ENCODE data around the gene ADARB2.

ADARB2 gene

GRCh38 chr10:1215862-1216573, 521.3 kb downstream of the ADARB2 start:
- DNase-seq: no peak
- H3K27ac Mint-ChIP-seq: no peak overlapping the region
- no peaks in the 10 kb centered on the region for H3K27me3 Mint-ChIP-seq
- H3K4me3 Mint-ChIP-seq: no peak overlapping the region
- H3K9me3 Mint-ChIP-seq: peaks cover 0 to 2% of the 10 kb centered on the region in 2 donors
- H3K4me1 Mint-ChIP-seq: no peaks in the 10 kb centered on the region
- H3K36me3 Mint-ChIP-seq: no peaks in the 10 kb centered on the region
- no peak for ATAC-seq (replicated peaks)

DNA sequence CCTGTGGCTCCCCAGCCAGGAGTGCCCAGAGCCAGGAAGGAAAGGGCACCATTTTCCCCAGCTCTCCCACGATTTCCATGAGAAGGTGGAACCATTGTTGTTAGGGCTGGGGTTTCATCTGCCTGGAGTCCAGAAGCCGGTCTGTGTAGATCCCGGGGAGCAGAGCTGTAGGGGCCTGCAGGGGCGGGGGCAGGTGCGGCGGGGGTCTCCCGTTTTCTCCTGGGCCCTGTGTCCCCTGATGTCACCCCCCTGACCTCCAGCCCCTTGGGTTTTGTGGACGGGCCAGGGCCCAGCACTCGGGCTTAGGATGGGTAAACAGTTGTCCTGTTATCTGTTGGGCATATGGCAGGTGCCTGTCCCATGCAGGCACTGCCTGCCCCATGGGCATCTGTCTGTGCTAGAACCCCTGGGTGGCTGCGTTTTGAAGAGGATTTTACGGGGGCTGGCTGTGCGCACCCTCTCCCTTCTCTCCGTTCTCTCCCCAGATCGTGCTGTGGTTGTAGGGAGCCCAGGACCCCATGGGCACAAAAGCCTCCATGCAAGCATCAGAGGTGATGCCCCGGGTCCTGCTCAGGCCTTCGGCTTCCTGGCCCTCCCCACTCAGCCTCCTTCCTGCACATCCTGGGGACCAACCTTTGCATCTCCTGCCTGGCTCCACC, 522.3 kb downstream of the ADARB2 start:
- Mint-ChIP-seq H3K27me3 (no peaks in the 10 kb centered on the region), H3K27ac (no peak overlapping the region), H3K4me1 (no peaks in the 10 kb centered on the region), H3K9me3 (peaks cover 0 to 2% of the 10 kb centered on the region in 2 donors), H3K36me3 (no peaks in the 10 kb centered on the region), H3K4me3 (no peak overlapping the region)
- DNase-seq (no peak), ATAC-seq (replicated peaks) (no peak)

- H3K9me3 Mint-ChIP-seq: peaks cover 2 to 5% of the 10 kb centered on the region in 2 donors
- no peak for DNase-seq
Observed at GRCh38 chr10:1214071-1214675, 523.2 kb downstream of the ADARB2 start.

DNA sequence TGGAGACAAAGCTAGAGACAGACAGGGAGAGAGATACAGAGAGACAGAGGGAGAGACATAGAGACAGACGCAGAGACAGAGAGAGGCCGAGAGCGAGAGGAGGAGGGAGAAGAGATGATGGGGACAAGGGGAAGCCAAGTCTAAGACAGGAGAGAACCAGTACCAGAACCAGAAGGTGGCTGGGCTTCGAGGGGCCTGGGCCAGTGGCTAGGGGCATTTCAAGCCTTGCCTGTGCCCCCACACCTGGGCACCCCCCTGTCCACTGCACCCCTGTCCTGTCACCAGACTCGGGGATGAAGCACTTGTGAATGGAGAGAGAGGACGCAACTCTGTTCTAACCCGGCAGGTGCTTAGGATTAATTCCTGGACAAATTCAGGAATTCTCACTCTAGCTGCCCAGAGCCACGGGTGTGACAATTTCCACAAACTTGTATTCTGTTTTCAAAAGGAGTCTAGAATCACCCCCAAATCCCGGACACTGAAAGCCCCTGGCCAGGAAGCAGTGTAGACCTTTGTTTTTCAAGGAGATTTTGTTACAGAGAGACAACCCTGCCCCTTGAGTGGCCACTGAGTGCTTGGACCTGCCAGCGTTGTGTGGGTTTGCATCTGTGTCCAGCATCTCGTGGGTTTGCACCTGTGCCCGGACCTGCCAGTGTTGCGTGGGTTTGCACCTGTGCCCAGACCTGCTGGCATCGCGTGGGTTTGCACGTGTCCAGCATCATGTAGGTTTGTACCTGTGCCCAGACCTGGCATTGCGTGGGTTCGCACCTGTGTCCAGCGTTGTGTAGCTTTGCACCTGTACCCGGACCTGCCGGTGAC, 523.9 kb downstream of the ADARB2 start:
- H3K9me3 Mint-ChIP-seq: peaks cover 0 to 5% of the 10 kb centered on the region in 2 donors
- H3K4me1 Mint-ChIP-seq: no peaks in the 10 kb centered on the region
- ATAC-seq (replicated peaks) (no peak), DNase-seq (no peak)
- H3K27ac Mint-ChIP-seq: no peak overlapping the region
- no peaks in the 10 kb centered on the region for H3K36me3 Mint-ChIP-seq
- no peak overlapping the region for H3K4me3 Mint-ChIP-seq
- peaks cover 0 to 8% of the 10 kb centered on the region in 2 donors for H3K27me3 Mint-ChIP-seq

More at GRCh38 chr10:1214071-1214675, 523.2 kb downstream of the ADARB2 start:
- Mint-ChIP-seq H3K4me3 (no peak overlapping the region), H3K4me1 (no peaks in the 10 kb centered on the region), H3K36me3 (no peaks in the 10 kb centered on the region), H3K27ac (no peak overlapping the region), H3K27me3 (peaks cover 0 to 6% of the 10 kb centered on the region in 2 donors)
- ATAC-seq (replicated peaks): no peak

GRCh38 chr10:1212571-1213141, 524.7 kb downstream of the ADARB2 start:
- Mint-ChIP-seq H3K36me3 (no peaks in the 10 kb centered on the region), H3K27me3 (peaks cover 0 to 8% of the 10 kb centered on the region in 2 donors), H3K4me3 (no peak overlapping the region), H3K9me3 (peaks cover 0 to 5% of the 10 kb centered on the region in 2 donors), H3K27ac (no peak overlapping the region), H3K4me1 (no peaks in the 10 kb centered on the region)
- DNase-seq (no peak), ATAC-seq (replicated peaks) (no peak)

DNA sequence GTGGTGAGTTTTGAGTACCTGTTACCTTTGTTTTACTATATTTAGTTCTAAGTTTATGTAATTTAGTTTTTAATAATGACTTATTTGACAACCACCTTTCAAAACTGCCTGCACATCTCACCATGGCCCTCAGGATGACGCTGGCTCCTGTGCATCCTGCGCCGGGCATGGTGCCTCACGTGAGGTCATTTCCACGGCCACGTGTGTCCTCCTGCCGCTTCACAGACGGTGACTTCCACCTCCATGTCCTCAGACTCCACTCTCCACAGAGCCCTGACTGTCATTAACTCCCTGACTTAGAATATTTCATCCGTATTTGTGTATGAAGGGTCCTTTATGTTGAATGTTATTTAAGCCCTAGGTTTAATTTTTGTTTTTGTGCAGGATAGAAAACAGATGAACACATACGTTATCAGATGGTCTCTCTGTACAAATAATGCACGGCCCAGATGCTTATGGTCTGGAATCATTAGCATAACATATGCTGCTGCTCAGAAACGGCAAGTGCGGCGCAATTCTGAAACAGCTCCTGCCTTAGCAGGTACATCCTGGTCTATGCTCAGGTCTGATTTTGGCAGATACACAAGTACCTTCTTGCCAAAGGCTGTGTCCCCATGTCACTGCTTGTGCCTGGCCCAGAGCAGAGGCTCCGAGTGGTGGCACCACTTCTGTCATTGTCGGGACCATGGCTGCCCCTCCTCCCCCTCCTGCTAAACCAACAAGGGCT, 525.3 kb downstream of the ADARB2 start:
- H3K4me3 Mint-ChIP-seq: no peak overlapping the region
- no peaks in the 10 kb centered on the region for H3K4me1 Mint-ChIP-seq
- H3K9me3 Mint-ChIP-seq: peaks cover 0 to 5% of the 10 kb centered on the region in 2 donors
- DNase-seq: no peak
- no peak for ATAC-seq (replicated peaks)
- peaks cover 0 to 8% of the 10 kb centered on the region in 2 donors for H3K27me3 Mint-ChIP-seq
- no peaks in the 10 kb centered on the region for H3K36me3 Mint-ChIP-seq
- H3K27ac Mint-ChIP-seq: no peak overlapping the region

DNA sequence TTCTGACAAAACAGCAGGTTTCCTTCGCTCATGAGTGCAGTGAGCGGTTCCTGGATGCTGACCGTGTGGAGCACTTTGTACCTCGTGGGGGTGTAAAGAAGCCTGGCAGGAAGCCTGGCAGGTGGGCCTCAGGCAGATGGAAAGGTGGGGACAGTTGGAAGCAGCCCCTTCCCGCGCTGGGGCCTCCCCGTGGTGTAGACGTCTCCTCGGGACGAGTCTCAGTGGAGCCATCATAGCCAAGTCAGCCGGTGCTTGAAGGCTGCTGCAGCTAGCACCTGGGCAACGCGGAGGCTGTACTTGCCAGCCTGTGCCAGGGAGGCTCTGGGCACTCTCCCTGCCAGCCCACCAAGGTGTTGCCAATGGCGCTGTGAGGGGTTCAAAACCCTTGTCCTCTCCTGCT, 526.7 kb downstream of the ADARB2 start:
- no peak for DNase-seq
- Mint-ChIP-seq H3K9me3 (peaks cover 0 to 5% of the 10 kb centered on the region in 2 donors), H3K4me1 (no peaks in the 10 kb centered on the region), H3K36me3 (no peaks in the 10 kb centered on the region), H3K4me3 (no peak overlapping the region), H3K27ac (no peak overlapping the region), H3K27me3 (peaks cover 0 to 8% of the 10 kb centered on the region in 2 donors)
- ATAC-seq (replicated peaks): no peak

DNA sequence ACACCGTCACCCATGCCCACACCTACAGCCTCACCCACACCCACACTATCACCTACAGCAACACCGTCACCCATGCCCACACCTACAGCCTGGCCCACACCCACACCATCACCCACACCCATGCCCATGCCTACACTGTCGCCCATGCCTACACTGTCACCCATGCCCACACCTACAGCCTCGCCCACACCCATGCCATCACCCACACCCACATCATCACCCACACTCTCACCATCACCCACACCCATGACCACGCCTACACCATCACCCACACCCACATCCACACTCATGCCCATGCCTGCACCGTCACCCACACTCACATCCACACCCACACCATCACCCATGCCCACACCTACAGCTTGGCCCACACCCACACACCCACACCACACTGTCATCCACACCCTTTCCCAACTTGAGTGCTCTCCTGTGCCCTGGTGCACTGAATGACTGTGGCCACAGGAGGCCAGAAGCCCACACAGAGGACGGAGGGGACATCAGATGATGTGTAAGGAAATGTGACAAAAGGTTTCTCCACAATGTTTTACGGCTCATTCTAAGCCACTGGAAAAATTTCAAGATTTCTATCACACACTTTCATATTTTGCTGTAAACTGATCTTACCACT, 527.9 kb downstream of the ADARB2 start:
- Mint-ChIP-seq H3K27ac (no peak overlapping the region), H3K9me3 (peaks cover 0 to 5% of the 10 kb centered on the region in 2 donors), H3K4me3 (no peak overlapping the region), H3K4me1 (no peaks in the 10 kb centered on the region), H3K27me3 (peaks cover 0 to 8% of the 10 kb centered on the region in 2 donors), H3K36me3 (no peaks in the 10 kb centered on the region)
- peak in 1 of 2 donors; percentile 27 for ATAC-seq (replicated peaks)
- DNase-seq: no peak

GRCh38 chr10:1208366-1209311, 528.7 kb downstream of the ADARB2 start:
- Mint-ChIP-seq H3K9me3 (peaks cover 0 to 5% of the 10 kb centered on the region in 2 donors), H3K27me3 (peaks cover 0 to 8% of the 10 kb centered on the region in 2 donors), H3K4me3 (no peak overlapping the region), H3K36me3 (no peaks in the 10 kb centered on the region), H3K27ac (no peak overlapping the region), H3K4me1 (no peaks in the 10 kb centered on the region)
- no peak for ATAC-seq (replicated peaks)
- no peak for DNase-seq

GRCh38 chr10:1206601-1207000, 530.7 kb downstream of the ADARB2 start:
- no peak overlapping the region for H3K27ac Mint-ChIP-seq
- H3K9me3 Mint-ChIP-seq: peaks cover 0 to 5% of the 10 kb centered on the region in 2 donors
- peaks cover 0 to 8% of the 10 kb centered on the region in 2 donors for H3K27me3 Mint-ChIP-seq
- no peaks in the 10 kb centered on the region for H3K36me3 Mint-ChIP-seq
- no peaks in the 10 kb centered on the region for H3K4me1 Mint-ChIP-seq
- DNase-seq (no peak), ATAC-seq (replicated peaks) (no peak)
- no peak overlapping the region for H3K4me3 Mint-ChIP-seq

DNA sequence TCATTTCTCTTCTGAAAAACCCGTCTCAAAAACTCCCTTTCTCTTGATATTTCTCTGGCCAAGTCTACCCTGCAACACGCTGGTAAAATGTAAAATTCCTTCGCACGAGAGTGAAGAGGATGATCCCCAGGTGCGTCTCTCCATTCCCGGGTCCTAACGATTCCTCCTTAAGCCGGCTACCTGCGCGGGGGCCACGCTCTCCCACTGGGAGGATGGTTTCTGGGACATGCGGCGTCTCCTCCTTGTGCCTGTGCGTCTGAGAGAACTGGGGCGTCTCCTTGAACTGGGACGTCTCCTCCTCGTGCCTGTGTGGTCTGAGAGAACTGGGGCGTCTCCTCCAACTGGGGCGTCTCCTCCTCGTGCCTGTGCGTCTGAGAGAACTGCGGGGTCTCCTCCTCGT, 531.2 kb downstream of the ADARB2 start:
- Mint-ChIP-seq H3K27me3 (peaks cover 0 to 8% of the 10 kb centered on the region in 2 donors), H3K4me3 (no peak overlapping the region), H3K36me3 (no peaks in the 10 kb centered on the region), H3K9me3 (peaks cover 0 to 5% of the 10 kb centered on the region in 2 donors), H3K4me1 (no peaks in the 10 kb centered on the region), H3K27ac (no peak overlapping the region)
- no peak for DNase-seq
- no peak for ATAC-seq (replicated peaks)

GRCh38 chr10:1205450-1206030, 531.8 kb downstream of the ADARB2 start:
- Mint-ChIP-seq H3K4me3 (no peak overlapping the region), H3K27me3 (peaks cover 0 to 8% of the 10 kb centered on the region in 2 donors), H3K4me1 (no peaks in the 10 kb centered on the region), H3K27ac (no peak overlapping the region), H3K36me3 (no peaks in the 10 kb centered on the region), H3K9me3 (peaks cover 0 to 5% of the 10 kb centered on the region in 2 donors)
- ATAC-seq (replicated peaks) (no peak), DNase-seq (no peak)
